Epithelial cell of esophagus (primary cell): Measurements from ENCODE around the gene PPP1R14C.

Experiments
- DNase-seq: peaks from one replicate; pipeline ENCODE4 v3.0.0; 2010; ENCODE audit warnings: low read depth
- H3K4me3 ChIP-seq: 2 replicates; pipeline ENCODE4 v1.5.1; 2011; ENCODE audit warnings: mild to moderate bottlenecking, low read length, control low read depth
- CTCF ChIP-seq: IDR thresholded peaks from 2 replicates; pipeline ENCODE4 v1.5.1; 2011; ENCODE audit warnings: low read depth, mild to moderate bottlenecking, low read length, control low read depth, inconsistent platforms; ENCODE audit not compliant: insufficient read depth; ENCODE audit errors: missing control alignments

PPP1R14C gene

GRCh38 chr6:150269130-150269856 lies 126.4 kb downstream of the PPP1R14C start:
- H3K4me3 ChIP-seq: no peak overlapping the region
- DNase-seq: no peak
- no peak for TF ChIP-seq CTCF

GRCh38 chr6:150269857-150270223 lies 127.0 kb downstream of the PPP1R14C start:
- TF ChIP-seq CTCF: no peak
- H3K4me3 ChIP-seq: no peak overlapping the region
- DNase-seq: peak; percentile 100

- TF ChIP-seq CTCF: no peak
These were observed 127.6 kb downstream of the PPP1R14C start for GRCh38 chr6:150270330-150271052.

GRCh38 chr6:150271172-150271500 lies 128.3 kb downstream of the PPP1R14C start:
- TF ChIP-seq CTCF: no peak
- no peak for DNase-seq
- no peak overlapping the region for H3K4me3 ChIP-seq

More at GRCh38 chr6:150270330-150271052, 127.6 kb downstream of the PPP1R14C start:
- no peak for DNase-seq
- H3K4me3 ChIP-seq: no peak overlapping the region

- peak; percentile 48 for DNase-seq
- no peak for TF ChIP-seq CTCF
- H3K4me3 ChIP-seq: no peak overlapping the region
These were observed 128.8 kb downstream of the PPP1R14C start for GRCh38 chr6:150271501-150272263.

GRCh38 chr6:150272264-150272975 lies 129.6 kb downstream of the PPP1R14C start:
- peak; percentile 99 for DNase-seq
- no peak for TF ChIP-seq CTCF
- H3K4me3 ChIP-seq: no peak overlapping the region
